ENCODE measurements around the gene PMF1.
"Not testable (repeated sequence)": the region's sequence is repeated elsewhere in the genome, so short reads cannot be mapped to it uniquely, and the experiment has no call there.

PMF1 gene, protein sequence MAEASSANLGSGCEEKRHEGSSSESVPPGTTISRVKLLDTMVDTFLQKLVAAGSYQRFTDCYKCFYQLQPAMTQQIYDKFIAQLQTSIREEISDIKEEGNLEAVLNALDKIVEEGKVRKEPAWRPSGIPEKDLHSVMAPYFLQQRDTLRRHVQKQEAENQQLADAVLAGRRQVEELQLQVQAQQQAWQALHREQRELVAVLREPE

DNA sequence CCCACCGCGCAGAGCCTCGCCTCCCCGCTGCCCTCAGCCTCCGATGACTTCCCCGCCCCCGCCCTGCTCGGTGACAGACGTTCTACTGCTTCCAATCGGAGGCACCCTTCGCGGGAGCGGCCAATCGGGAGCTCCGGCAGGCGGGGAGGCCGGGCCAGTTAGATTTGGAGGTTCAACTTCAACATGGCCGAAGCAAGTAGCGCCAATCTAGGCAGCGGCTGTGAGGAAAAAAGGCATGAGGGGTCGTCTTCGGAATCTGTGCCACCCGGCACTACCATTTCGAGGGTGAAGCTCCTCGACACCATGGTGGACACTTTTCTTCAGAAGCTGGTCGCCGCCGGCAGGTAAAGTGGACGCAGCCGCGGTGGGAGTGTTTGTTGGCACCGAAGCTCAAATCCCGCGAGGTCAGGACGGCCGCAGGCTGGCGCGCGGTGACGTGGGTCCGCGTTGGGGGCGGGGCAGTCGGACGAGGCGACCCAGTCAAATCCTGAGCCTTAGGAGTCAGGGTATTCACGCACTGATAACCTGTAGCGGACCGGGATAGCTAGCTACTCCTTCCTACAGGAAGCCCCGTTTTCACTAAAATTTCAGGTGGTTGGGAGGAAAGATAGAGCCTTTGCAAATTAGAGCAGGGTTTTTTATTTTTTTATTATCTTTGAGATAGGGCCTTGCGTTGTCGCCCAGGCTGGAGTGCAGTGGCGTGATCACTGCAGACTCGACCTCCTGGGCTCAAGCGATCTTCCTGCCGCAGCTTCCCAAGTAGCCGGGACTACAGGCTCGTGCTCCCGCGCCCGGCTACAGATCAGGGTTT is at the start of gene PMF1:
Gene PMF1, plus strand, starts transcription at position 175 of the 811 bp plus-strand sequence. Its CDS starts 9 bp downstream, at position 184.
- no peaks in the 10 kb centered on the region for H3K27me3 ChIP-seq (ENCODE audit: insufficient read depth, low read length)
- peak within 1 kb of the TSS; percentile 94 for H3K4me3 ChIP-seq (ENCODE audit: low read length)
- peaks cover 11% of the 10 kb centered on the region; the same call in 1 of the 2 replicates for H3K4me1 ChIP-seq (ENCODE audit: insufficient read depth, low read length)
- H3K9me3 ChIP-seq (ENCODE audit: insufficient read depth, low read depth, low read length): no peaks in the 10 kb centered on the region
- peaks cover 33% of the 10 kb centered on the region for H3K36me3 ChIP-seq (ENCODE audit: insufficient read depth, low read depth, low read length)
- H3K27ac ChIP-seq (ENCODE audit: low read length): peak within 1 kb of the TSS; percentile 99
- peak within 1 kb of the TSS; percentile 98 for H3K9ac ChIP-seq (ENCODE audit: low read depth, low read length)

DNA sequence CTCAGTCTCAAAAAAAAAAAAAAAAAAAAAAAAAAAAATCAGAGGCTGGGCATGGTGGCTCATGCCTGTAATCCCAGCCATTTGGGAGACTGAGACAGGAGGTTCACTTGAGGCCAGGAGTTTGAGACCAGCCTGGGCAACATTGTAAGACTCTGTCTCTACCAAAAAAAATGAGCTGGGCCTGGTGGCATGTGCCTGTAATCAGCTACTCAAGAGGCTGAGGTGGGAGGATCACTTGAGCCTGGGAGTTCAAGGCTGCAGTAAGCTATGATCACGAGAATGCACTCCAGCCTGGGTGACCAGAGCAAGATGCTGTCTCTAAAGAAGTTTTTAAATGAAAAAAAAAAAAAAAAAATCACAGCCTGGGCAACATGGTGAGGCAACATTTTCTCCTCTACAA is 49.1 kb upstream of the PMF1 start:
- Histone ChIP-seq H3K36me3 (ENCODE audit: insufficient read depth, low read depth, low read length) (no peaks in the 10 kb centered on the region), H3K9ac (ENCODE audit: low read depth, low read length) (no peak overlapping the region), H3K27ac (ENCODE audit: low read length) (no peak overlapping the region), H3K4me1 (ENCODE audit: insufficient read depth, low read length) (peaks cover 10% of the 10 kb centered on the region), H3K4me3 (ENCODE audit: low read length) (no peak overlapping the region), H3K9me3 (ENCODE audit: insufficient read depth, low read depth, low read length) (no peaks in the 10 kb centered on the region), H3K27me3 (ENCODE audit: insufficient read depth, low read length) (no peaks in the 10 kb centered on the region)

GRCh38 chr1:156164125-156164831 is 48.5 kb upstream of the PMF1 start:
- no peak overlapping the region for H3K9ac ChIP-seq (ENCODE audit: low read depth, low read length)
- no peaks in the 10 kb centered on the region for H3K36me3 ChIP-seq (ENCODE audit: insufficient read depth, low read depth, low read length)
- no peak overlapping the region for H3K4me3 ChIP-seq (ENCODE audit: low read length)
- H3K27me3 ChIP-seq (ENCODE audit: insufficient read depth, low read length): no peaks in the 10 kb centered on the region
- no peak overlapping the region for H3K27ac ChIP-seq (ENCODE audit: low read length)
- H3K9me3 ChIP-seq (ENCODE audit: insufficient read depth, low read depth, low read length): no peaks in the 10 kb centered on the region
- peaks cover 10% of the 10 kb centered on the region for H3K4me1 ChIP-seq (ENCODE audit: insufficient read depth, low read length)

- no peak overlapping the region for H3K9ac ChIP-seq (ENCODE audit: low read depth, low read length)
- no peaks in the 10 kb centered on the region for H3K9me3 ChIP-seq (ENCODE audit: insufficient read depth, low read depth, low read length)
- peaks cover 9% of the 10 kb centered on the region for H3K4me1 ChIP-seq (ENCODE audit: insufficient read depth, low read length)
- no peak overlapping the region for H3K4me3 ChIP-seq (ENCODE audit: low read length)
- no peaks in the 10 kb centered on the region for H3K36me3 ChIP-seq (ENCODE audit: insufficient read depth, low read depth, low read length)
- no peak overlapping the region for H3K27ac ChIP-seq (ENCODE audit: low read length)
- H3K27me3 ChIP-seq (ENCODE audit: insufficient read depth, low read length): no peaks in the 10 kb centered on the region
Observed at GRCh38 chr1:156165083-156165482, 47.7 kb upstream of the PMF1 start.

- Histone ChIP-seq H3K9me3 (ENCODE audit: insufficient read depth, low read depth, low read length) (no peaks in the 10 kb centered on the region), H3K9ac (ENCODE audit: low read depth, low read length) (no peak overlapping the region), H3K27me3 (ENCODE audit: insufficient read depth, low read length) (no peaks in the 10 kb centered on the region), H3K4me3 (ENCODE audit: low read length) (no peak overlapping the region), H3K27ac (ENCODE audit: low read length) (no peak overlapping the region), H3K4me1 (ENCODE audit: insufficient read depth, low read length) (peaks cover 2% of the 10 kb centered on the region; the same call in 1 of the 2 replicates), H3K36me3 (ENCODE audit: insufficient read depth, low read depth, low read length) (peaks cover 4% of the 10 kb centered on the region; the same call in 1 of the 2 replicates)
Observed at GRCh38 chr1:156167536-156167935, 45.3 kb upstream of the PMF1 start.

- no peaks in the 10 kb centered on the region for H3K27me3 ChIP-seq (ENCODE audit: insufficient read depth, low read length)
- no peak overlapping the region for H3K4me3 ChIP-seq (ENCODE audit: low read length)
- H3K9me3 ChIP-seq (ENCODE audit: insufficient read depth, low read depth, low read length): no peaks in the 10 kb centered on the region
- H3K27ac ChIP-seq (ENCODE audit: low read length): no peak overlapping the region
- H3K4me1 ChIP-seq (ENCODE audit: insufficient read depth, low read length): peaks cover 12% of the 10 kb centered on the region
- no peak overlapping the region for H3K9ac ChIP-seq (ENCODE audit: low read depth, low read length)
- peaks cover 17% of the 10 kb centered on the region; the same call in 1 of the 2 replicates for H3K36me3 ChIP-seq (ENCODE audit: insufficient read depth, low read depth, low read length)
Observed at GRCh38 chr1:156172696-156173470, 39.9 kb upstream of the PMF1 start.

- peaks cover 14% of the 10 kb centered on the region; the same call in 1 of the 2 replicates for H3K36me3 ChIP-seq (ENCODE audit: insufficient read depth, low read depth, low read length)
- H3K4me1 ChIP-seq (ENCODE audit: insufficient read depth, low read length): peaks cover 20% of the 10 kb centered on the region
- H3K9me3 ChIP-seq (ENCODE audit: insufficient read depth, low read depth, low read length): no peaks in the 10 kb centered on the region
- H3K9ac ChIP-seq (ENCODE audit: low read depth, low read length): no peak overlapping the region
- H3K27me3 ChIP-seq (ENCODE audit: insufficient read depth, low read length): no peaks in the 10 kb centered on the region
- no peak overlapping the region for H3K4me3 ChIP-seq (ENCODE audit: low read length)
- H3K27ac ChIP-seq (ENCODE audit: low read length): peak overlapping the region; percentile 29
Observed at GRCh38 chr1:156176610-156177210, 36.1 kb upstream of the PMF1 start.

DNA sequence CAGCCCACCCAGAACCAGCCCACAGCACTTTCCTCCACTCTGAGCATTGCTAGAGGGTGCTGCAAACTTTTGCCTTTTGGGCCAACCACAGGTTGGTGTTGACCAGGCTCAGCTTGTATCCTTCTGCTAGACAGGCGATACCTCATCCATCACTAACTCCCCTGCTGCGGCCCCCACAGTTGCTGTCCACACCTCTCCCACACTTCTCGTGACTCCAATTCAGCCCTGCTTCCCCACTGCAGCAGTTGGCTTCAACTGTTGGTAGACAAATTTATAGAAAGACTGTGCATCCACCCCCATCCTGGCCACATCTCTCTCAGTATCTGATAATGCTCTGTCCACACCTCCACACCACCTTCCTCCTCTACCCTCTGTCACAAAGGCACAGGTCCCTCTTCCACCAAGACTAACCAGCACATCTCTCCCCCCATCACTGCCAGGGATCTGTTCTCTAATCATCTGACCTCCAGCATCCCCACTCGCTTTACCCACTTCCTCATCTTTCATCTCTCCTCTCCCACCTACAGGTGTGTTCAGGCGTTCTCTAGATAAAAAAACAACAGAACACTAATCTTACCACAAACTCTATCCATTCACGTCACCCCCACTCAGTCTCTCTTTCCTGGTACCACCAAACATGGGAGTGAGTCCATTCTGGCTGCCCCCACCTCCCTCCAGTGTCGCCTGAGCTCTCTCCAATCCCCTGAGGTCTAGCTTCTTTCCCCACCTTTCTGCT is 34.7 kb upstream of the PMF1 start:
- Histone ChIP-seq H3K36me3 (ENCODE audit: insufficient read depth, low read depth, low read length) (peaks cover 14% of the 10 kb centered on the region; the same call in 1 of the 2 replicates), H3K9ac (ENCODE audit: low read depth, low read length) (peak overlapping the region; percentile 64), H3K27ac (ENCODE audit: low read length) (no peak overlapping the region), H3K27me3 (ENCODE audit: insufficient read depth, low read length) (no peaks in the 10 kb centered on the region), H3K4me3 (ENCODE audit: low read length) (no peak overlapping the region), H3K4me1 (ENCODE audit: insufficient read depth, low read length) (peaks cover 18% of the 10 kb centered on the region), H3K9me3 (ENCODE audit: insufficient read depth, low read depth, low read length) (no peaks in the 10 kb centered on the region)

- peaks cover 18% of the 10 kb centered on the region for H3K4me1 ChIP-seq (ENCODE audit: insufficient read depth, low read length)
- no peak overlapping the region for H3K4me3 ChIP-seq (ENCODE audit: low read length)
- H3K9me3 ChIP-seq (ENCODE audit: insufficient read depth, low read depth, low read length): no peaks in the 10 kb centered on the region
- no peaks in the 10 kb centered on the region for H3K27me3 ChIP-seq (ENCODE audit: insufficient read depth, low read length)
- peak overlapping the region; percentile 70 for H3K9ac ChIP-seq (ENCODE audit: low read depth, low read length)
- peak overlapping the region; percentile 49 for H3K27ac ChIP-seq (ENCODE audit: low read length)
- H3K36me3 ChIP-seq (ENCODE audit: insufficient read depth, low read depth, low read length): peaks cover 4% of the 10 kb centered on the region; the same call in 1 of the 2 replicates
Observed at GRCh38 chr1:156180471-156180870, 32.3 kb upstream of the PMF1 start.

GRCh38 chr1:156181391-156181924 is 31.3 kb upstream of the PMF1 start:
- H3K4me1 ChIP-seq (ENCODE audit: insufficient read depth, low read length): peaks cover 18% of the 10 kb centered on the region
- peak overlapping the region; percentile 93 for H3K27ac ChIP-seq (ENCODE audit: low read length)
- peak overlapping the region; percentile 75; the same call in 1 of the 2 replicates for H3K9ac ChIP-seq (ENCODE audit: low read depth, low read length)
- H3K36me3 ChIP-seq (ENCODE audit: insufficient read depth, low read depth, low read length); H3K27me3 ChIP-seq (ENCODE audit: insufficient read depth, low read length); H3K9me3 ChIP-seq (ENCODE audit: insufficient read depth, low read depth, low read length): not testable (repeated sequence)
- H3K4me3 ChIP-seq (ENCODE audit: low read length): peak overlapping the region; percentile 24; the same call in 1 of the 2 replicates
